CD4-positive, alpha-beta T cell treated with Interleukin-6 for 4 hours (primary cell): ENCODE data around the gene CLDN19.

ENCODE experiments used
- DNase-seq: peaks from one replicate; pipeline ENCODE4 v3.0.0-alpha.2; 2020; ENCODE audit warnings: mixed read lengths

Gene CLDN19

GRCh38 chr1:42692911-42693310 lies 47.1 kb downstream of the CLDN19 start:
- no peak for DNase-seq

GRCh38 chr1:42692461-42692860 lies 47.6 kb downstream of the CLDN19 start:
- DNase-seq, result no peak

GRCh38 chr1:42691157-42691498 lies 48.9 kb downstream of the CLDN19 start:
- DNase-seq, result no peak

- no peak for DNase-seq
Observed at GRCh38 chr1:42690477-42691156, 49.4 kb downstream of the CLDN19 start.

GRCh38 chr1:42689912-42690311 lies 50.1 kb downstream of the CLDN19 start:
- DNase-seq, result no peak

- no peak for DNase-seq
Observed at GRCh38 chr1:42686418-42686817, 53.6 kb downstream of the CLDN19 start.

- DNase-seq, result no peak
Observed at GRCh38 chr1:42684139-42684538, 55.9 kb downstream of the CLDN19 start.
